Measurements from ENCODE around the gene FAM217A.
"Not testable (repeated sequence)": the region's sequence is repeated elsewhere in the genome, so short reads cannot be mapped to it uniquely, and the experiment has no call there.

Gene FAM217A

DNA sequence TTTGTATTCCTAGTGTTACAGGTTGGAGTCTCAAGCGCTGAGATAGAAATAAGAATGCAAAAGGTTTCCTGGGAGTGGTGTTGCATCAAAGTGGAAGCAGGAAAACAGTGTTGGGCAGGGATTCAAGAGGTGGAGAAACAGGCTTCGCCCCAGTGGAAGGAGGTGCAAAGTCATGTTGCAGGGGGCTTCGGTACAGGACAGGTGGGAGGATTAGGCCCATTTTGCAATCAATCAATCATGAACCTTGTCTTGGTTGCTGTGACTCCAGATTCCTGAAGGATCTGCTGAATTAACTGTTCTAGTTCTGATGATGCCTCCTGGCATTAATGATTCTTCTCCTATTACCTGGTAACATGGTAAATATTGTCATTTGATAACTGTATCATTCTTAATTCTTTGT, 22.4 kb upstream of the FAM217A start:
- no peak overlapping the region for H3K4me2 ChIP-seq (ENCODE audit: low read length)
- no peaks in the 10 kb centered on the region for H3K27me3 ChIP-seq (ENCODE audit: control insufficient read depth, insufficient read depth, low read length)
- H3K27ac ChIP-seq, result no peak overlapping the region
- no peaks in the 10 kb centered on the region for H3K9me3 ChIP-seq (ENCODE audit: control insufficient read depth, low read length)
- no peak overlapping the region for H3K9ac ChIP-seq
- H3K4me3 ChIP-seq (ENCODE audit: low read depth, low read length), result no peak overlapping the region
- H3K4me1 ChIP-seq, result no peaks in the 10 kb centered on the region
- H3K79me2 ChIP-seq, result no peaks in the 10 kb centered on the region
- no peak overlapping the region for H2AFZ ChIP-seq
- TF ChIP-seq, protein P1, sequence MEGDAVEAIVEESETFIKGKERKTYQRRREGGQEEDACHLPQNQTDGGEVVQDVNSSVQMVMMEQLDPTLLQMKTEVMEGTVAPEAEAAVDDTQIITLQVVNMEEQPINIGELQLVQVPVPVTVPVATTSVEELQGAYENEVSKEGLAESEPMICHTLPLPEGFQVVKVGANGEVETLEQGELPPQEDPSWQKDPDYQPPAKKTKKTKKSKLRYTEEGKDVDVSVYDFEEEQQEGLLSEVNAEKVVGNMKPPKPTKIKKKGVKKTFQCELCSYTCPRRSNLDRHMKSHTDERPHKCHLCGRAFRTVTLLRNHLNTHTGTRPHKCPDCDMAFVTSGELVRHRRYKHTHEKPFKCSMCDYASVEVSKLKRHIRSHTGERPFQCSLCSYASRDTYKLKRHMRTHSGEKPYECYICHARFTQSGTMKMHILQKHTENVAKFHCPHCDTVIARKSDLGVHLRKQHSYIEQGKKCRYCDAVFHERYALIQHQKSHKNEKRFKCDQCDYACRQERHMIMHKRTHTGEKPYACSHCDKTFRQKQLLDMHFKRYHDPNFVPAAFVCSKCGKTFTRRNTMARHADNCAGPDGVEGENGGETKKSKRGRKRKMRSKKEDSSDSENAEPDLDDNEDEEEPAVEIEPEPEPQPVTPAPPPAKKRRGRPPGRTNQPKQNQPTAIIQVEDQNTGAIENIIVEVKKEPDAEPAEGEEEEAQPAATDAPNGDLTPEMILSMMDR (IDR thresholded peaks at IDR 0.05), result no peak
- no peaks in the 10 kb centered on the region for H3K36me3 ChIP-seq (ENCODE audit: control insufficient read depth, insufficient read depth, low read length)

DNA sequence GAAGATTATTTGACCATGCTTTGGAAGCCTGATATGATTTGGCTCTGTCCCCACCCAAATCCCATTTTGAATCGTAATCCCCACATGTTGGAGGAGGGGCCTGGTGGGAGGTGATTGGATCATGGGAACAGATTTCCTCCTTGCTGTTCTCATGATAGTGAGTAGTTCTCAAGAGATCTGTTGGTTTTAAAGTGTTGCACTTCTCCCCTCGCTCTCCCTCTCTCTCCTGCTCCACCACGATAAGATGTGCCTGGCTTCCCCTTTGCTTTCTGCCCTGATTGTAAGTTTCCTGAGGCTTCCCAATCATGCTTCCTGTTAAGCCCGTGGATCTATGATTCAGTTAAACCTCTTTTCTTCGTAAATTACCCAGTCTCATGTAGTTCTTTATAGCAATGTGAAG, 21.7 kb upstream of the FAM217A start:
- Histone ChIP-seq H3K4me1 (no peaks in the 10 kb centered on the region), H3K27ac (no peak overlapping the region), H3K9me3 (ENCODE audit: control insufficient read depth, low read length) (no peaks in the 10 kb centered on the region), H3K9ac (no peak overlapping the region), H3K4me3 (ENCODE audit: low read depth, low read length) (no peak overlapping the region), H3K4me2 (ENCODE audit: low read length) (no peak overlapping the region), H3K36me3 (ENCODE audit: control insufficient read depth, insufficient read depth, low read length) (no peaks in the 10 kb centered on the region), H2AFZ (no peak overlapping the region), H3K27me3 (ENCODE audit: control insufficient read depth, insufficient read depth, low read length) (no peaks in the 10 kb centered on the region), H3K79me2 (no peaks in the 10 kb centered on the region)
- TF ChIP-seq, protein P1 (IDR thresholded peaks at IDR 0.05), result no peak

DNA sequence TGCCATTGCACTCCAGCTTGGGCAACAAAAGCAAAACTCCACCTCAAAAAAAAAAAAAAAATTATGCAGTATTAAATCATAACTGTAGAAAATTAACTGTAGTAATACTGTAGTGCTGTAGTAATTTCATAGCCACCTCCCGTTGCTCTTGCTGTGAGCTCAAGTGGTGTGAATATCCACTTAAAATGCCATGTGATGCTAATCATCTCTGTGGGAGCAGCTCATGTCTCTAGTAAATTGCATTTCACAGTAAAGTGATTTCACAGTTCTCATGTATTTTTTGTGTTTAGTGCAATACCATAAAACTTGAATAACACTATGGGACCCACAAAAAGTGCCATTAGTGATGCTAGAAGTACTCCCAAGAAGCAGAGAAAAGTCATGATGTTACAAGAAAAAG, 14.4 kb upstream of the FAM217A start:
- no peaks in the 10 kb centered on the region for H3K4me1 ChIP-seq
- H3K79me2 ChIP-seq, result no peaks in the 10 kb centered on the region
- H3K36me3 ChIP-seq (ENCODE audit: control insufficient read depth, insufficient read depth, low read length), result no peaks in the 10 kb centered on the region
- no peaks in the 10 kb centered on the region for H3K9me3 ChIP-seq (ENCODE audit: control insufficient read depth, low read length)
- no peak overlapping the region for H2AFZ ChIP-seq
- H3K27me3 ChIP-seq (ENCODE audit: control insufficient read depth, insufficient read depth, low read length), result no peaks in the 10 kb centered on the region
- H3K27ac ChIP-seq, result no peak overlapping the region
- TF ChIP-seq, protein P1 (IDR thresholded peaks at IDR 0.05), result no peak
- no peak overlapping the region for H3K4me2 ChIP-seq (ENCODE audit: low read length)
- H3K4me3 ChIP-seq (ENCODE audit: low read depth, low read length), result no peak overlapping the region
- H3K9ac ChIP-seq, result no peak overlapping the region

DNA sequence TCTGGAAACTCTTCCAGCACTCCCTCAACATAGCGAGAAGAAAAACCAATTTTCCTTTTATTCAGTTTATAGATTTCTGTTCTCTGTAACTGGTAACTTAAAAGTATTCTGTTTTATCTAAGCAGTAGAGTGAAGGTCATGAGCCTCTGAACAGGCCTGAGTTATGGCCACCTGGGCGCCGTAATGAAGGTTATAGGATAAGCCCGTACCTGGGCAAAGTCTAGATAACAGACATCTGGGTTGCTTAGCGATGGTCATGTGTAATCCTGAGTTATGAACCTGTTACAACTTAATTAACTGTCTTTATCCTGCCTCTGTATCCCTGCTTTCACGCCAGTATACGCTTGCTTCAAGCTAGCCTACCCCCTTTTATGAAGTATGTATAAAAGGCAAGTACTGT, 13.0 kb upstream of the FAM217A start:
- no peaks in the 10 kb centered on the region for H3K27me3 ChIP-seq (ENCODE audit: control insufficient read depth, insufficient read depth, low read length)
- H3K27ac ChIP-seq, result no peak overlapping the region
- no peak overlapping the region for H3K4me3 ChIP-seq (ENCODE audit: low read depth, low read length)
- H3K36me3 ChIP-seq (ENCODE audit: control insufficient read depth, insufficient read depth, low read length), result no peaks in the 10 kb centered on the region
- no peak overlapping the region for H2AFZ ChIP-seq
- no peaks in the 10 kb centered on the region for H3K4me1 ChIP-seq
- H3K79me2 ChIP-seq, result no peaks in the 10 kb centered on the region
- H3K9ac ChIP-seq, result no peak overlapping the region
- no peaks in the 10 kb centered on the region for H3K9me3 ChIP-seq (ENCODE audit: control insufficient read depth, low read length)
- H3K4me2 ChIP-seq (ENCODE audit: low read length), result no peak overlapping the region
- TF ChIP-seq, protein P1 (IDR thresholded peaks at IDR 0.05), result no peak

DNA sequence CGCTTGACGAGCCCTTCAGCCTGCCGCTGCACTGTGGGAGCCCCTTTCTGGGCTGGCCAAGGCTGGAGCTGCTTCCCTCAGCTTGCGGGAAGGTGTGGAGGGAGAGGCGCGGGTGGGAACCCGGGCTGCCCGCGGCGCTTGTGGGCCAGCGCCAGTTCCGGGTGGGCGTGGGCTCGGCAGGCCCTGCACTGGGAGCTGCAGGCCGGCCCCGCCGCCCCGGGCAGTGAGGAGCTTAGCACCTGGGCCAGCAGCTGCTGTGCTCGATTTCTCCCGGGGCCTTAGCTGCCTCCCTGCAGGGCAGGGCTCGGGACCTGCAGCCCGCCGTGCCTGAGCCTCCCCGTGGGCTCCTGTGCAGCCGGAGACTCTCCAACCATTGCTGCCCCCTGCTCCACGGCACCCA, 11.1 kb upstream of the FAM217A start:
- H3K4me1 ChIP-seq, result not testable (repeated sequence)

More for the DNA sequence above, 11.1 kb upstream of the FAM217A start:
- not testable (repeated sequence) for H3K36me3 ChIP-seq (ENCODE audit: control insufficient read depth, insufficient read depth, low read length); H3K27me3 ChIP-seq (ENCODE audit: control insufficient read depth, insufficient read depth, low read length); H3K4me3 ChIP-seq (ENCODE audit: low read depth, low read length); H2AFZ ChIP-seq; H3K4me2 ChIP-seq (ENCODE audit: low read length); H3K9ac ChIP-seq; H3K9me3 ChIP-seq (ENCODE audit: control insufficient read depth, low read length); H3K79me2 ChIP-seq; H3K27ac ChIP-seq

Measured in parathyroid adenoma (tissue), 2 donors.